HG03064 (cell line): ENCODE results near the gene HOXD9.

Experiments used
- ATAC-seq: cut with Tn5 transposase; IDR thresholded peaks from one replicate; pipeline ENCODE4 v1.9.1; 2021; ENCODE audit warnings: low read depth; ENCODE audit not compliant: unreplicated experiment

Gene HOXD9

GRCh38 chr2:176123411-176124109 is 1.0 kb downstream of the HOXD9 start:
- no peak for ATAC-seq

- no peak for ATAC-seq
These were observed 1.8 kb downstream of the HOXD9 start for GRCh38 chr2:176124110-176124946.

GRCh38 chr2:176124947-176125771 is 2.6 kb downstream of the HOXD9 start:
- ATAC-seq = no peak

GRCh38 chr2:176125772-176126054 is 3.2 kb downstream of the HOXD9 start:
- no peak for ATAC-seq

GRCh38 chr2:176126929-176127773 is 4.6 kb downstream of the HOXD9 start:
- ATAC-seq = no peak

GRCh38 chr2:176127774-176128072 is 5.2 kb downstream of the HOXD9 start:
- ATAC-seq = no peak

- ATAC-seq = no peak
These were observed 5.9 kb downstream of the HOXD9 start for GRCh38 chr2:176128172-176128981.

GRCh38 chr2:176128982-176129796 is 6.7 kb downstream of the HOXD9 start, which contains the start of gene HOXD8:
Gene HOXD8, plus strand, starts transcription at chr2:176129705. Its CDS starts 662 bp downstream, at chr2:176130367.
- no peak for ATAC-seq

- no peak for ATAC-seq
These were observed 7.3 kb downstream of the HOXD9 start for GRCh38 chr2:176129813-176130146.

- ATAC-seq = no peak
These were observed 7.8 kb downstream of the HOXD9 start for GRCh38 chr2:176130147-176130956.

GRCh38 chr2:176130957-176131847 is 8.7 kb downstream of the HOXD9 start:
- no peak for ATAC-seq

GRCh38 chr2:176131848-176132158 is 9.3 kb downstream of the HOXD9 start:
- no peak for ATAC-seq

- no peak for ATAC-seq
These were observed 10.0 kb downstream of the HOXD9 start for GRCh38 chr2:176132205-176133171.

GRCh38 chr2:176133389-176133788 is 10.9 kb downstream of the HOXD9 start:
- no peak for ATAC-seq

GRCh38 chr2:176134035-176134434 is 11.5 kb downstream of the HOXD9 start:
- ATAC-seq = no peak

- no peak for ATAC-seq
These were observed 12.5 kb downstream of the HOXD9 start for GRCh38 chr2:176135035-176135440.
